Measurements from ENCODE around the gene DNAH17. TPM values are rescaled to one million over a fixed set of nuclear protein-coding genes. Genes with fewer than 3 reads are reported as not detected.

The DNAH17 gene
- total and polyA plus RNA-seq, 2 of the 8 experiments (the other 6 are each of a cell fraction or from before 2014, with no cell fraction given), result 0.14 to 0.67 TPM

GRCh38 chr17:78501241-78502036 is 75.8 kb downstream of the DNAH17 start:
- Histone ChIP-seq H3K14ac (ENCODE audit: insufficient read length) (no peak overlapping the region), H2BK120ac (replicated peaks; ENCODE audit: low read depth, low read length) (no peak overlapping the region), H3K4me2 (ENCODE audit: insufficient read depth in 1 of 2, low read depth in 2 of 2, low read length in 2 of 2) (no peak overlapping the region), H2BK12ac (ENCODE audit: low read depth, low read length) (no peak overlapping the region), H3K27ac (ENCODE audit: low read depth, low read length) (no peak overlapping the region), H3K4ac (replicated peaks; ENCODE audit: insufficient read length, low read depth, low read length) (peak overlapping the region; percentile 29), H3K18ac (ENCODE audit: extremely low read depth, low read length) (no peak overlapping the region), H3K9ac (replicated peaks in 1 of 4; ENCODE audit: extremely low read depth in 1 of 4, low read depth in 3 of 4, low read length in 3 of 4) (no peak overlapping the region), H3K23ac (ENCODE audit: insufficient read length) (no peak overlapping the region), H3K79me2 (ENCODE audit: control insufficient read depth in 1 of 2, insufficient read depth in 2 of 2, low read length in 2 of 2) (no peaks in the 10 kb centered on the region), H3K4me1 (replicated peaks in 1 of 4; ENCODE audit: control insufficient read depth in 3 of 4, insufficient read depth in 4 of 4, low read length in 3 of 4) (peaks cover 0 to 11% (median 9%) of the 10 kb centered on the region in 4 experiments; a peak in 6 of 7 replicates), H4K91ac (replicated peaks; ENCODE audit: insufficient read length, low read length) (no peak overlapping the region), H4K8ac (ENCODE audit: extremely low read depth, insufficient read depth, low read length) (no peak overlapping the region; the same call in 1 of the 2 replicates), H3K23me2 (ENCODE audit: low read depth, low read length) (no peaks in the 10 kb centered on the region), H2AK5ac (ENCODE audit: low read depth, low read length) (no peak overlapping the region), H3K56ac (replicated peaks; ENCODE audit: insufficient read length, low read depth, low read length) (no peak overlapping the region), H2BK5ac (ENCODE audit: low read depth, low read length) (no peak overlapping the region), H3K4me3 (ENCODE audit: extremely low read depth in 1 of 4, insufficient read depth in 2 of 4, low read depth in 3 of 4, low read length in 4 of 4) (no peak overlapping the region), H4K5ac (ENCODE audit: insufficient read length, low read depth, low read length) (no peak overlapping the region), H2AFZ (ENCODE audit: low read length) (no peak overlapping the region), H2BK15ac (ENCODE audit: low read length) (no peak overlapping the region), H3K27me3 (replicated peaks in 1 of 4; ENCODE audit: control insufficient read depth in 3 of 4, extremely low read depth in 1 of 4, insufficient read depth in 3 of 4, low read length in 3 of 4) (no peaks in the 10 kb centered on the region), H3K36me3 (ENCODE audit: control insufficient read depth in 2 of 4, insufficient read depth in 4 of 4, low read length in 3 of 4) (no peaks in the 10 kb centered on the region), H3K9me3 (ENCODE audit: insufficient read depth in 2 of 2, low read depth in 1 of 2, low read length in 1 of 2) (no peaks in the 10 kb centered on the region), H4K20me1 (replicated peaks in 1 of 2; ENCODE audit: control insufficient read depth in 1 of 2, insufficient read depth in 2 of 2, low read length in 2 of 2) (no peaks in the 10 kb centered on the region), H3K79me1 (ENCODE audit: low read depth, low read length) (no peaks in the 10 kb centered on the region), H2BK20ac (ENCODE audit: low read length) (no peak overlapping the region)
- FAIRE-seq (no peak), DNase-seq (ENCODE audit: low read depth in 1 of 2, low spot score in 2 of 2) (no peak)
- ChIA-PET CTCF (ENCODE audit: partially characterized antibody) (interaction anchor here (0.6 to 4.9 kb wide), 3 partner anchors 139 to 207 kb away, joined by 3 to 92 read pairs (median 3); no protein-coding TSS in a partner anchor), POLR2A (ENCODE audit: partially characterized antibody) (no interaction called here)
- 94% methylated on average over 27 of the region's 27 CpGs; no CpG with 5 or more reads in 1 of the 2 experiments for WGBS, 2 experiments (ENCODE audit: extremely low coverage in 1 of 2, insufficient coverage in 1 of 2, insufficient read length in 1 of 2, insufficient replicate concordance in 2 of 2, low coverage in 1 of 2, low lambda C conversion rate in 2 of 2, missing lambda C conversion rate in 1 of 2)
- no peak for TF ChIP-seq JUN (IDR thresholded peaks at IDR 0.05; ENCODE audit: low read depth, low read length)
